22Rv1 (cell line): Measurements from ENCODE around the gene YWHAB.

Source experiments
- CTCF ChIP-seq: fragments of 450-650 bp; IDR thresholded peaks from 2 replicates; pipeline ENCODE4 v1.5.1; 2017; ENCODE audit warnings: mild to moderate bottlenecking
- ZFX ChIP-seq: fragments of 450-650 bp; IDR thresholded peaks from 2 replicates; pipeline ENCODE4 v1.6.1; 2017; ENCODE audit warnings: antibody characterized with exemption, borderline replicate concordance

GRCh38 chr20:44952731-44953130 is 67.2 kb downstream of the YWHAB start:
- TF ChIP-seq CTCF = no peak
- TF ChIP-seq ZFX = no peak
